Stimulated activated CD8-positive, alpha-beta memory T cell treated with anti-CD3 and anti-CD28 coated beads, Interleukin-7, amount 100 ng/mL, for 24 hours (primary cell): Measurements from ENCODE around the gene RUBCNL.
"Not testable (repeated sequence)": the region's sequence is repeated elsewhere in the genome, so short reads cannot be mapped to it uniquely, and the experiment has no call there.

ENCODE experiments used
- DNase-seq: peaks from one replicate; pipeline ENCODE4 v3.0.0-alpha.2; 2020; ENCODE audit warnings: low read depth

The RUBCNL gene

GRCh38 chr13:46374710-46375109 lies 12.3 kb downstream of the RUBCNL start:
- no peak for DNase-seq

- no peak for DNase-seq
These were observed 13.4 kb downstream of the RUBCNL start for GRCh38 chr13:46373623-46374022.

- not testable (repeated sequence) for DNase-seq
These were observed 14.1 kb downstream of the RUBCNL start for GRCh38 chr13:46372938-46373337.

- DNase-seq, result no peak
These were observed 15.0 kb downstream of the RUBCNL start for GRCh38 chr13:46372071-46372470.

GRCh38 chr13:46369506-46370277 lies 17.4 kb downstream of the RUBCNL start:
- DNase-seq, result no peak

GRCh38 chr13:46367617-46368327 lies 19.3 kb downstream of the RUBCNL start:
- no peak for DNase-seq

GRCh38 chr13:46361276-46361934 lies 25.6 kb downstream of the RUBCNL start:
- DNase-seq, result no peak

GRCh38 chr13:46360604-46361003 lies 26.4 kb downstream of the RUBCNL start:
- no peak for DNase-seq

GRCh38 chr13:46359714-46360113 lies 27.3 kb downstream of the RUBCNL start:
- no peak for DNase-seq

- no peak for DNase-seq
These were observed 31.0 kb downstream of the RUBCNL start for GRCh38 chr13:46355901-46356590.

GRCh38 chr13:46355088-46355468 lies 32.0 kb downstream of the RUBCNL start:
- DNase-seq, result no peak

- no peak for DNase-seq
These were observed 32.6 kb downstream of the RUBCNL start for GRCh38 chr13:46354156-46355087.

- no peak for DNase-seq
These were observed 34.2 kb downstream of the RUBCNL start for GRCh38 chr13:46352805-46353204.

GRCh38 chr13:46350003-46350402 lies 37.0 kb downstream of the RUBCNL start:
- no peak for DNase-seq

- DNase-seq, result no peak
These were observed 38.1 kb downstream of the RUBCNL start for GRCh38 chr13:46348961-46349360.

- DNase-seq, result no peak
These were observed 39.8 kb downstream of the RUBCNL start for GRCh38 chr13:46347277-46347676.

- DNase-seq, result no peak
These were observed 41.2 kb downstream of the RUBCNL start for GRCh38 chr13:46345866-46346265.

- no peak for DNase-seq
These were observed 41.7 kb downstream of the RUBCNL start for GRCh38 chr13:46345398-46345797.

GRCh38 chr13:46343279-46343994 lies 43.6 kb downstream of the RUBCNL start:
- DNase-seq, result no peak

- DNase-seq, result no peak
These were observed 44.5 kb downstream of the RUBCNL start for GRCh38 chr13:46342538-46342937.
